ENCODE data around the gene TSHB.

DNA sequence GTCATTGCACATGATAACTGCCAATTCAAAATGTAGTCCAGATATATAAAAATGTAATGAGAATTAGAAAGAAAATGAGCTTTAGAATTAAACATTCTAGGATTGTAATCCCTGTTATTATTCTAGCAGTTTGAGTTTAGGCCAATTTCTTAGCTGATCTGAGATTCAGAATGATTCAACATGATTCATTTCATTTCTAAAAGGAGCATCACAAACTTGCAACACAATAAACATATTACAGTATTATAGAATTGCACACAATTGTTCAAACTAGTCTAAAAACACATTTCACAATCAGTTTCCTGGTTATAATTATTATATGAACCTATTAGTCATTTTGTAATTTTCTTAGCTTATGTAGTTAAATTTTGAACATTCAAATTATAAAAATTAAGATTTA, 43.3 kb upstream of the TSHB start:
- TF ChIP-seq, protein P1, sequence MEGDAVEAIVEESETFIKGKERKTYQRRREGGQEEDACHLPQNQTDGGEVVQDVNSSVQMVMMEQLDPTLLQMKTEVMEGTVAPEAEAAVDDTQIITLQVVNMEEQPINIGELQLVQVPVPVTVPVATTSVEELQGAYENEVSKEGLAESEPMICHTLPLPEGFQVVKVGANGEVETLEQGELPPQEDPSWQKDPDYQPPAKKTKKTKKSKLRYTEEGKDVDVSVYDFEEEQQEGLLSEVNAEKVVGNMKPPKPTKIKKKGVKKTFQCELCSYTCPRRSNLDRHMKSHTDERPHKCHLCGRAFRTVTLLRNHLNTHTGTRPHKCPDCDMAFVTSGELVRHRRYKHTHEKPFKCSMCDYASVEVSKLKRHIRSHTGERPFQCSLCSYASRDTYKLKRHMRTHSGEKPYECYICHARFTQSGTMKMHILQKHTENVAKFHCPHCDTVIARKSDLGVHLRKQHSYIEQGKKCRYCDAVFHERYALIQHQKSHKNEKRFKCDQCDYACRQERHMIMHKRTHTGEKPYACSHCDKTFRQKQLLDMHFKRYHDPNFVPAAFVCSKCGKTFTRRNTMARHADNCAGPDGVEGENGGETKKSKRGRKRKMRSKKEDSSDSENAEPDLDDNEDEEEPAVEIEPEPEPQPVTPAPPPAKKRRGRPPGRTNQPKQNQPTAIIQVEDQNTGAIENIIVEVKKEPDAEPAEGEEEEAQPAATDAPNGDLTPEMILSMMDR (IDR thresholded peaks at IDR 0.05): no peak
- no peak for TF ChIP-seq ZFX (IDR thresholded peaks at IDR 0.05; ENCODE audit: borderline replicate concordance)

All from 22Rv1 (cell line).